Keratinocyte (primary cell): ENCODE results near the gene CIAO1. TPM values are rescaled to one million over a fixed set of nuclear protein-coding genes. Genes with fewer than 3 reads are reported as not detected.

Experiments
- DNase-seq: peaks from one replicate; pipeline ENCODE4 v3.0.0-alpha.2; 2011; ENCODE audit warnings: low read depth, missing footprints, low spot score
- FAIRE-seq: peaks from 2 replicates; lab custom pipeline; 2011; peaks lifted over from hg19 to GRCh38; lab: Jason Lieb, UNC
- H2AFZ ChIP-seq: 2 replicates; pipeline ENCODE4 v1.6.0; 2012; ENCODE audit warnings: low read length, control low read depth, inconsistent platforms; ENCODE audit not compliant: control insufficient read depth
- H3K27ac ChIP-seq: 2 replicates; pipeline ENCODE4 v1.5.1; 2011; ENCODE audit warnings: low read length; ENCODE audit not compliant: control insufficient read depth, insufficient read depth
- H3K27me3 ChIP-seq: 3 replicates; pipeline ENCODE4 v1.6.0; 2011; ENCODE audit warnings: low read length; ENCODE audit not compliant: control insufficient read depth, insufficient read depth; ENCODE audit errors: extremely low read depth
- H3K36me3 ChIP-seq, 2 experiments: 2 replicates in 1 of 2; 3 replicates in 1 of 2; pipeline ENCODE4 v1.5.1; 2011; ENCODE audit warnings: low read length in 2 of 2, mild to moderate bottlenecking in 1 of 2; ENCODE audit not compliant: control insufficient read depth in 2 of 2, insufficient read depth in 2 of 2; ENCODE audit errors: extremely low read depth in 1 of 2
- H3K4me1 ChIP-seq: 3 replicates; pipeline ENCODE4 v1.5.1; 2011; ENCODE audit warnings: low read length; ENCODE audit not compliant: control insufficient read depth, insufficient read depth; ENCODE audit errors: extremely low read depth
- H3K4me2 ChIP-seq: 3 replicates; pipeline ENCODE4 v1.6.0; 2011; ENCODE audit warnings: low read depth, low read length; ENCODE audit not compliant: control insufficient read depth, insufficient read depth; ENCODE audit errors: extremely low read depth
- H3K4me3 ChIP-seq, 3 experiments: fragments of 200-600 bp in 1 of 3; sonication (generic) in 1 of 3; 2 replicates in 2 of 3; 3 replicates in 1 of 3; pipeline ENCODE4 v1.5.1; 2011 to 2016; ENCODE audit warnings: low read length in 3 of 3, mild to moderate bottlenecking in 3 of 3, control low read depth in 2 of 3, inconsistent platforms in 1 of 3, low read depth in 1 of 3, mixed read lengths in 1 of 3, mixed run types in 1 of 3, moderate library complexity in 1 of 3; ENCODE audit not compliant: control insufficient read depth in 2 of 3, insufficient read depth in 2 of 3; ENCODE audit errors: extremely low read depth in 1 of 3
- H3K79me2 ChIP-seq: 2 replicates; pipeline ENCODE4 v1.6.0; 2012; ENCODE audit warnings: low read length; ENCODE audit not compliant: control insufficient read depth, insufficient read depth
- H3K9ac ChIP-seq: 3 replicates; pipeline ENCODE4 v1.6.0; 2011; ENCODE audit warnings: low read length; ENCODE audit not compliant: control insufficient read depth, insufficient read depth; ENCODE audit errors: extremely low read depth
- H3K9me1 ChIP-seq: 3 replicates; pipeline ENCODE4 v1.6.0; 2011; ENCODE audit warnings: low read length; ENCODE audit not compliant: control insufficient read depth, insufficient read depth; ENCODE audit errors: extremely low read depth
- H3K9me3 ChIP-seq: 2 replicates; pipeline ENCODE4 v1.5.1; 2012; ENCODE audit warnings: low read depth, low read length; ENCODE audit not compliant: control insufficient read depth
- H4K20me1 ChIP-seq: 3 replicates; pipeline ENCODE4 v1.6.0; 2011; ENCODE audit warnings: low read length; ENCODE audit not compliant: control insufficient read depth, insufficient read depth; ENCODE audit errors: extremely low read depth
- EZH2 ChIP-seq: IDR thresholded peaks from one replicate; pipeline ENCODE4 v1.6.1; 2012; ENCODE audit warnings: inconsistent platforms, mild to moderate bottlenecking, low read length, moderate library complexity
- dilution Hi-C: fragments of 300-500 bp; cut with MboI; formaldehyde crosslinking; loops from one replicate; pipeline ENCODE4 v1.7.0; 2020; ENCODE audit warnings: low sequenced_read_pairs; ENCODE audit not compliant: extremely low pct_ligation_motif_present
- polyA plus RNA-seq, 5 experiments: library from polyadenylated mRNA; depleted of rRNA in 3 of 5; stranded (reverse) in 3 of 5; stranded (forward) in 1 of 5; unstranded in 1 of 5; fragments of >200 nt; gene quantifications; 1 replicate in 1 of 5; 2 replicates in 3 of 5; 3 replicates in 1 of 5; pipeline versions ENCODE4 v1.2.1 to v1.2.3, GENCODE V29; 2011 to 2012; ENCODE audit warnings: missing spikeins in 2 of 5, low read depth in 1 of 5, low replicate concordance in 1 of 5
- TF ChIP-seq, protein P1 (sequence below), 3 experiments: IDR thresholded peaks in 1 of 3; conservative IDR thresholded peaks in 1 of 3; optimal IDR thresholded peaks in 1 of 3; 2 replicates in 2 of 3; 3 replicates in 1 of 3; pipeline versions ENCODE3 to v1.5.1; 2011; ENCODE audit warnings: low read length in 3 of 3, mild to moderate bottlenecking in 3 of 3, moderate library complexity in 2 of 3, control low read depth in 1 of 3, inconsistent platforms in 1 of 3; ENCODE audit not compliant: insufficient read depth in 2 of 3; ENCODE audit errors: extremely low read depth in 1 of 3

Gene CIAO1
- polyA plus RNA-seq, 1 donor (not counting 4 experiments of a cell fraction or from before 2014, with no cell fraction given) = 67.4 TPM

DNA sequence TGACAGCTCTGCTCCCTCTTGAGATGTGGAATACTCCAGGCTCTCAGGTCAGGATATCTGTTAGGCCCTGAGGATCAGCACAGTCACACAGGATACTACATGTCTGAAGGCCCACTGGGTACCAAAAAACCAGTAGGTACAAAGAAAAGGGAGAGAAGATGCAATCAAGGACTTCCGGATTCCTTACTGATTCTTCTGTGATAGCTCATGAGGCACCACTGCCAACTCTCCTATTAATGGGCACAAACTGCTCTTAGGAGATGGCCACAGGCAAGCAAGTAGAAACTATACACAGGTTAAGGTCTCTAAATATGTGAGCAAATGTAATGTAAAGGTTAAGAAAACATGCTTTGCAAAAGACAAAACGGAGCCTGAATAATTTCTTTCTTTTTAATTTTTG lies 3.7 kb upstream of the CIAO1 start:
- no peak overlapping the region for H3K27ac ChIP-seq
- H3K9me1 ChIP-seq = peaks cover 3% of the 10 kb centered on the region
- no peaks in the 10 kb centered on the region for H3K27me3 ChIP-seq
- no peak overlapping the region for H3K4me2 ChIP-seq
- peaks cover 35% of the 10 kb centered on the region for H3K4me1 ChIP-seq
- TF ChIP-seq EZH2 = no peak
- TF ChIP-seq, protein P1, sequence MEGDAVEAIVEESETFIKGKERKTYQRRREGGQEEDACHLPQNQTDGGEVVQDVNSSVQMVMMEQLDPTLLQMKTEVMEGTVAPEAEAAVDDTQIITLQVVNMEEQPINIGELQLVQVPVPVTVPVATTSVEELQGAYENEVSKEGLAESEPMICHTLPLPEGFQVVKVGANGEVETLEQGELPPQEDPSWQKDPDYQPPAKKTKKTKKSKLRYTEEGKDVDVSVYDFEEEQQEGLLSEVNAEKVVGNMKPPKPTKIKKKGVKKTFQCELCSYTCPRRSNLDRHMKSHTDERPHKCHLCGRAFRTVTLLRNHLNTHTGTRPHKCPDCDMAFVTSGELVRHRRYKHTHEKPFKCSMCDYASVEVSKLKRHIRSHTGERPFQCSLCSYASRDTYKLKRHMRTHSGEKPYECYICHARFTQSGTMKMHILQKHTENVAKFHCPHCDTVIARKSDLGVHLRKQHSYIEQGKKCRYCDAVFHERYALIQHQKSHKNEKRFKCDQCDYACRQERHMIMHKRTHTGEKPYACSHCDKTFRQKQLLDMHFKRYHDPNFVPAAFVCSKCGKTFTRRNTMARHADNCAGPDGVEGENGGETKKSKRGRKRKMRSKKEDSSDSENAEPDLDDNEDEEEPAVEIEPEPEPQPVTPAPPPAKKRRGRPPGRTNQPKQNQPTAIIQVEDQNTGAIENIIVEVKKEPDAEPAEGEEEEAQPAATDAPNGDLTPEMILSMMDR (optimal IDR thresholded peaks at IDR 0.05 in 1 of 3, IDR thresholded peaks at IDR 0.05 in 1 of 3, conservative IDR thresholded peaks at IDR 0.05 in 1 of 3; ENCODE audit: extremely low read depth in 1 of 3, insufficient read depth in 2 of 3, low read length in 3 of 3) = no peak
- H4K20me1 ChIP-seq = peaks cover 8% of the 10 kb centered on the region
- FAIRE-seq (peak; percentile 43), DNase-seq (no peak)
- H2AFZ ChIP-seq = no peak overlapping the region
- H3K79me2 ChIP-seq = peaks cover 77% of the 10 kb centered on the region
- H3K4me3 ChIP-seq = no peak overlapping the region
- peaks cover 9 to 12% of the 10 kb centered on the region in 2 experiments for H3K36me3 ChIP-seq
- dilution Hi-C loops = no loop called here
- no peak overlapping the region for H3K9ac ChIP-seq
- no peaks in the 10 kb centered on the region for H3K9me3 ChIP-seq

DNA sequence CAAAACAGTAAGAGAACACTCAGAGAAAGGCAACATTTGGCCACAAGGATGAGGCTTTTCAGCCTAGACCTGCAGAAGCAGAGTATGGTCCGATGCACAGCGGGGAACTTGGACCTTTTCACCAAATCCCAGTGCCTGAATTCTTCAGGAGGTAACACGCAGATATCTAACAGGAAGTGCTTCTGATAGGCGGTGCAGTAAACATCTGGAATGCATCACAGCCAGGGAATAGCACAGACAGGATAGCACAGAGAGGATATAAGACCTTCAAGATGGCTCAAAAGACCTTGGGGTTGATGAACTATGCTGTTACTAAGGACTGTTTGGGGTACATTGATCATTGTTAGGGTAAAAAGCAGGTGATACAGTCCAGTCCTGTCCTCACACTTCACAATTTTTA lies 1.9 kb upstream of the CIAO1 start:
- peaks cover 39% of the 10 kb centered on the region for H3K4me1 ChIP-seq
- peak overlapping the region in 1 of 3 experiments; percentile 41 for H3K4me3 ChIP-seq
- dilution Hi-C loops = no loop called here

More for the DNA sequence above, 1.9 kb upstream of the CIAO1 start:
- Histone ChIP-seq H3K9ac (no peak overlapping the region), H3K9me3 (no peaks in the 10 kb centered on the region), H3K9me1 (peaks cover 5% of the 10 kb centered on the region), H3K79me2 (peaks cover 70% of the 10 kb centered on the region), H3K27me3 (no peaks in the 10 kb centered on the region), H3K36me3 (peaks cover 12 to 23% of the 10 kb centered on the region in 2 experiments), H2AFZ (no peak overlapping the region), H3K4me2 (peak overlapping the region; percentile 58), H4K20me1 (peaks cover 8% of the 10 kb centered on the region), H3K27ac (no peak overlapping the region)
- no peak for FAIRE-seq
- TF ChIP-seq, protein P1 (optimal IDR thresholded peaks at IDR 0.05 in 1 of 3, IDR thresholded peaks at IDR 0.05 in 1 of 3, conservative IDR thresholded peaks at IDR 0.05 in 1 of 3; ENCODE audit: extremely low read depth in 1 of 3, insufficient read depth in 2 of 3, low read length in 3 of 3) = no peak
- TF ChIP-seq EZH2 = no peak
- DNase-seq = no peak
